ENCODE data around the gene EFNA5. TPM values are rescaled to one million over a fixed set of nuclear protein-coding genes. Genes with fewer than 3 reads are reported as not detected.

The EFNA5 gene
- 0.73 and 0.81 TPM in 2 replicates for polyA plus RNA-seq (2012; rRNA removed)
- polyA plus RNA-seq (2012; cell fraction: cytosol; rRNA removed) = 0.85 and 1.4 TPM in 2 replicates
- polyA plus RNA-seq (2012; cell fraction: nucleus; rRNA removed) = 0.76 and 1.7 TPM in 2 replicates

DNA sequence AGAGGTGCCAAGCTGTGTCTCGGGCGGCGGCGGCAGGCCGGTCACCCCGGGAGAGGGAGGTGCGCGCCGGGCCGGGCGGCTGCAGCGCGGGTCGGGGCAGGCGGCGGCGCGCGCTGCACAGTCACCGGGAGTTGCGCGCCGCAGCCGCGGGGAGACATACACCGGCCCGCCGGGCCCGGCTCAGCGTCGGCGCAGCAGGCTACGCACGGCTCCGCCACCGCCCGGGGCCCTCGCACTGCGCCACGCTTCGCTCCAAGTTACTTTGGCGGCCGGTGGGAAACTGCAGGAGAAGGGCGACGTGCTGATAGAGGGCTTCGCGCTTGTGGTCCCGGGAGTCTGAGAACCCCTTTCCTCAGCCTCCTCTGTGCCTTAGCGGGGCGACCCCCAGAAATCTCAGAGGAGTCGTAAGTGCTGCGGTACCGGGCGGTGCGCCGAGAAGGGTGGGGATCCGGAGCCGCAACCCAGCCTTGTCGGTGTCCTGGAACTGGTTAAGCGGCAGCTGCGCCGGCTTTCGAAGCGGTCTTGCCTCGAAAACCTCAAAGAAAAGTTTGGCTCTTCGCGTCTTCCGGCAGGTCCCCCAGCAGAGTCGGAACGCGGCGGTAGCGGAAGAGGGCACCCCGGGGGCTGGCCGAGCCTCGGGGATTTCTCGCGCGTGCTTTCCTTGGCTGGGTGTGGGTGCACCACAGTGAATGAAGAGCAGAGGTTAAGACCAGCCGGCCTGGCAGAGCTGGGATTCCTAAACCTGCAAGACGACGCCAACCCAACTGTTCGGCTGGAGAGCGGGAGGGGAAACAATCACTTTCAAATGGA is at the start of gene EFNA5:
Gene EFNA5 (minus strand): TSS at position 6 of the 810 bp plus-strand sequence.
- 2% methylated on average over 43 of the region's 84 CpGs for WGBS (ENCODE audit: low lambda C conversion rate)
- H3K36me3 ChIP-seq (replicated peaks in 1 of 2; ENCODE audit: control insufficient read depth in 1 of 2, insufficient read depth in 2 of 2, low read length in 1 of 2) = no peaks in the 10 kb centered on the region
- peak; percentile 71 for DNase-seq
- ChIA-PET POLR2A (interaction anchor here (0.6 to 1.2 kb wide), 3 partner anchors 51 to 116 kb away, joined by 3 read pairs; no protein-coding TSS in a partner anchor), CTCF (interaction anchor here (1.0 to 1.7 kb wide), 4 partner anchors 99 to 805 kb away, joined by 3 to 5 read pairs (median 3); no protein-coding TSS in a partner anchor)
- H2AFZ ChIP-seq (ENCODE audit: low read depth) = peak within 1 kb of the TSS; percentile 93
- peak within 1 kb of the TSS; percentile 74 to 84 for H3K4me3 ChIP-seq (ENCODE audit: low read depth in 2 of 2, low read length in 1 of 2)
- H3F3A ChIP-seq (replicated peaks; ENCODE audit: insufficient read depth) = peaks cover 7% of the 10 kb centered on the region
- no peaks in the 10 kb centered on the region; the same call in 1 of the 2 replicates for H3K79me2 ChIP-seq (ENCODE audit: insufficient read depth)
- TF ChIP-seq, protein P1, sequence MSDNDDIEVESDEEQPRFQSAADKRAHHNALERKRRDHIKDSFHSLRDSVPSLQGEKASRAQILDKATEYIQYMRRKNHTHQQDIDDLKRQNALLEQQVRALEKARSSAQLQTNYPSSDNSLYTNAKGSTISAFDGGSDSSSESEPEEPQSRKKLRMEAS (IDR thresholded peaks at IDR 0.05; ENCODE audit: low read depth) = 0 out of 2 replicates have a peak, but pooled peaks have one; percentile 38
- TF ChIP-seq FOXM1 (IDR thresholded peaks at IDR 0.05; ENCODE audit: low read depth) = no peak
- H3K27ac ChIP-seq (ENCODE audit: low read depth in 2 of 2, low read length in 1 of 2) = peak within 1 kb of the TSS; percentile 35 to 95; a peak in 3 of 4 replicates
- H3K9me2 ChIP-seq = no peaks in the 10 kb centered on the region
- no peaks in the 10 kb centered on the region for H3K9me3 ChIP-seq
- no peaks in the 10 kb centered on the region for H4K20me1 ChIP-seq (ENCODE audit: insufficient read depth)
- peak within 1 kb of the TSS; percentile 100 for H3K4me2 ChIP-seq
- H3K4me1 ChIP-seq (ENCODE audit: control insufficient read depth in 1 of 2, insufficient read depth in 2 of 2, low read depth in 1 of 2, low read length in 1 of 2) = peaks cover 0 to 3% of the 10 kb centered on the region in 2 experiments; a peak in 1 of 4 replicates
- peaks cover 13% of the 10 kb centered on the region; the same call in 1 of the 2 replicates for H3K27me3 ChIP-seq (ENCODE audit: insufficient read depth)
- peak within 1 kb of the TSS; percentile 47; the same call in 1 of the 2 replicates for H3K9ac ChIP-seq

DNA sequence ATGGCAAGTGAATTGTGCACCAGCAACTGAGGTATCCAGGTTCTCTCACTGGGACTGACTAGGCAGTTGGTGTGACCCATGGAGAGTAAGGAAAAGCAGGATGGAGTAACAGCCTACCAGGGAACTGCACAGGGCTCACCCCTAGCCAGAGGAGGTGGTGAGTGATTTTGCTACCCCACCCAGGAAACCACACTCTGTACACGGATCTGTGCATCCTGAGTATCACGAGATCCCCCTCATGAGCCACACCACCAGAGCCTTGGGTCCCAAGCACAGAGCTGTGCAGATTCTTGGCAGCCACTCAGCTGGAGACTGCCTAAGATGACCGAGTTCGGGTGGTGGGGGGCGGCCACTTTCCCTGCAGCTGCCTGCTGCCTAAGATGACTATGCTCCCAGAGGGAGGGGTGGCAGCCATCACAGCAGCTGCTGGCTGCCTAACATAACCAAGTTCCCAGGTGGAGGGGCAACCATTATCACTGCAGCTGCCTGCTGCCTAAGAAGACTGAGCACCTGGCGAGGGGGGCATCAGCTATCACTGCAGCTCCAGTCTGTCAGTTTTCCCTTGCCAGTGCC is 48.4 kb upstream of the EFNA5 start:
- Histone ChIP-seq H3K9me2 (no peaks in the 10 kb centered on the region), H3K9ac (no peak overlapping the region), H3K4me3 (ENCODE audit: low read depth in 2 of 2, low read length in 1 of 2) (no peak overlapping the region), H2AFZ (ENCODE audit: low read depth) (no peak overlapping the region), H3K4me1 (ENCODE audit: control insufficient read depth in 1 of 2, insufficient read depth in 2 of 2, low read depth in 1 of 2, low read length in 1 of 2) (no peaks in the 10 kb centered on the region), H3K27me3 (ENCODE audit: insufficient read depth) (no peaks in the 10 kb centered on the region), H4K20me1 (ENCODE audit: insufficient read depth) (no peaks in the 10 kb centered on the region), H3K9me3 (no peaks in the 10 kb centered on the region), H3K27ac (ENCODE audit: low read depth in 2 of 2, low read length in 1 of 2) (no peak overlapping the region), H3K4me2 (no peak overlapping the region), H3F3A (replicated peaks; ENCODE audit: insufficient read depth) (no peaks in the 10 kb centered on the region), H3K79me2 (ENCODE audit: insufficient read depth) (no peaks in the 10 kb centered on the region), H3K36me3 (replicated peaks in 1 of 2; ENCODE audit: control insufficient read depth in 1 of 2, insufficient read depth in 2 of 2, low read length in 1 of 2) (no peaks in the 10 kb centered on the region)
- ChIA-PET POLR2A (no interaction called here), CTCF (no interaction called here)
- TF ChIP-seq TCF12 (IDR thresholded peaks at IDR 0.05) = no peak
- TF ChIP-seq JUND (IDR thresholded peaks at IDR 0.05) = no peak
- TF ChIP-seq FOXJ3 (CRISPR knock-in tag; IDR thresholded peaks at IDR 0.05) = no peak
- TF ChIP-seq, protein P2, sequence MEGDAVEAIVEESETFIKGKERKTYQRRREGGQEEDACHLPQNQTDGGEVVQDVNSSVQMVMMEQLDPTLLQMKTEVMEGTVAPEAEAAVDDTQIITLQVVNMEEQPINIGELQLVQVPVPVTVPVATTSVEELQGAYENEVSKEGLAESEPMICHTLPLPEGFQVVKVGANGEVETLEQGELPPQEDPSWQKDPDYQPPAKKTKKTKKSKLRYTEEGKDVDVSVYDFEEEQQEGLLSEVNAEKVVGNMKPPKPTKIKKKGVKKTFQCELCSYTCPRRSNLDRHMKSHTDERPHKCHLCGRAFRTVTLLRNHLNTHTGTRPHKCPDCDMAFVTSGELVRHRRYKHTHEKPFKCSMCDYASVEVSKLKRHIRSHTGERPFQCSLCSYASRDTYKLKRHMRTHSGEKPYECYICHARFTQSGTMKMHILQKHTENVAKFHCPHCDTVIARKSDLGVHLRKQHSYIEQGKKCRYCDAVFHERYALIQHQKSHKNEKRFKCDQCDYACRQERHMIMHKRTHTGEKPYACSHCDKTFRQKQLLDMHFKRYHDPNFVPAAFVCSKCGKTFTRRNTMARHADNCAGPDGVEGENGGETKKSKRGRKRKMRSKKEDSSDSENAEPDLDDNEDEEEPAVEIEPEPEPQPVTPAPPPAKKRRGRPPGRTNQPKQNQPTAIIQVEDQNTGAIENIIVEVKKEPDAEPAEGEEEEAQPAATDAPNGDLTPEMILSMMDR (IDR thresholded peaks at IDR 0.05) = no peak
- no peak for TF ChIP-seq NFIC (IDR thresholded peaks at IDR 0.05; ENCODE audit: borderline replicate concordance)
- TF ChIP-seq, protein P3, sequence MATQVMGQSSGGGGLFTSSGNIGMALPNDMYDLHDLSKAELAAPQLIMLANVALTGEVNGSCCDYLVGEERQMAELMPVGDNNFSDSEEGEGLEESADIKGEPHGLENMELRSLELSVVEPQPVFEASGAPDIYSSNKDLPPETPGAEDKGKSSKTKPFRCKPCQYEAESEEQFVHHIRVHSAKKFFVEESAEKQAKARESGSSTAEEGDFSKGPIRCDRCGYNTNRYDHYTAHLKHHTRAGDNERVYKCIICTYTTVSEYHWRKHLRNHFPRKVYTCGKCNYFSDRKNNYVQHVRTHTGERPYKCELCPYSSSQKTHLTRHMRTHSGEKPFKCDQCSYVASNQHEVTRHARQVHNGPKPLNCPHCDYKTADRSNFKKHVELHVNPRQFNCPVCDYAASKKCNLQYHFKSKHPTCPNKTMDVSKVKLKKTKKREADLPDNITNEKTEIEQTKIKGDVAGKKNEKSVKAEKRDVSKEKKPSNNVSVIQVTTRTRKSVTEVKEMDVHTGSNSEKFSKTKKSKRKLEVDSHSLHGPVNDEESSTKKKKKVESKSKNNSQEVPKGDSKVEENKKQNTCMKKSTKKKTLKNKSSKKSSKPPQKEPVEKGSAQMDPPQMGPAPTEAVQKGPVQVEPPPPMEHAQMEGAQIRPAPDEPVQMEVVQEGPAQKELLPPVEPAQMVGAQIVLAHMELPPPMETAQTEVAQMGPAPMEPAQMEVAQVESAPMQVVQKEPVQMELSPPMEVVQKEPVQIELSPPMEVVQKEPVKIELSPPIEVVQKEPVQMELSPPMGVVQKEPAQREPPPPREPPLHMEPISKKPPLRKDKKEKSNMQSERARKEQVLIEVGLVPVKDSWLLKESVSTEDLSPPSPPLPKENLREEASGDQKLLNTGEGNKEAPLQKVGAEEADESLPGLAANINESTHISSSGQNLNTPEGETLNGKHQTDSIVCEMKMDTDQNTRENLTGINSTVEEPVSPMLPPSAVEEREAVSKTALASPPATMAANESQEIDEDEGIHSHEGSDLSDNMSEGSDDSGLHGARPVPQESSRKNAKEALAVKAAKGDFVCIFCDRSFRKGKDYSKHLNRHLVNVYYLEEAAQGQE (IDR thresholded peaks at IDR 0.05; ENCODE audit: low read depth, low read length) = no peak
- no peak for TF ChIP-seq SIN3A (IDR thresholded peaks at IDR 0.05; ENCODE audit: borderline replicate concordance, low read depth, low read length)
- TF ChIP-seq RFX5 (IDR thresholded peaks at IDR 0.05; ENCODE audit: low read length) = no peak
- DNase-seq = no peak
- WGBS (ENCODE audit: low lambda C conversion rate) = 0% methylated on average over 2 of the region's 6 CpGs

Measured in SK-N-SH (cell line).